ENCODE measurements around the gene KLF12. TPM values are rescaled to one million over a fixed set of nuclear protein-coding genes. Genes with fewer than 3 reads are reported as not detected.

The KLF12 gene
- total and polyA plus RNA-seq, 12 donors = 2.1 to 23.9 (median 19.3) TPM

DNA sequence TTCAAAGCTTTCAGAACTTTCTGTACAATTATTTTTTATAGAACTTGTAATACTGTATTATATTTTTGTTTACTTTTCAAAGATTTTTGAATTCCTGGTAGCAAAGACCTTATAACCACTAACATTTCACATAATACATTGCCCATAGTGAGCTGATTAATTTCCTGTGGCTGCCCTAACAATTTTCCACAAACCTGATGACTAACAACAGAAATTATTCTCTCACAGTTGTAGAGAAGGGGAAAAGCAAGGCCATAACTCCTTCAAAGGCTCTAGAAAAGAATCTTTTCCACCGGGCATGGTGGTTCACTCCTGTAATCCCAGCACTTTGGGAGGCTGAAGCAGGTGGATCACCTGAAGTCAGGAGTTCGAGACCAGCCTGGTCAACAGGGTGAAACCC, 19.1 kb downstream of the KLF12 start:
- H3K36me3 ChIP-seq = peaks cover 0 to 9% (median 0%) of the 10 kb centered on the region in 9 donors
- TF ChIP-seq, protein P1, sequence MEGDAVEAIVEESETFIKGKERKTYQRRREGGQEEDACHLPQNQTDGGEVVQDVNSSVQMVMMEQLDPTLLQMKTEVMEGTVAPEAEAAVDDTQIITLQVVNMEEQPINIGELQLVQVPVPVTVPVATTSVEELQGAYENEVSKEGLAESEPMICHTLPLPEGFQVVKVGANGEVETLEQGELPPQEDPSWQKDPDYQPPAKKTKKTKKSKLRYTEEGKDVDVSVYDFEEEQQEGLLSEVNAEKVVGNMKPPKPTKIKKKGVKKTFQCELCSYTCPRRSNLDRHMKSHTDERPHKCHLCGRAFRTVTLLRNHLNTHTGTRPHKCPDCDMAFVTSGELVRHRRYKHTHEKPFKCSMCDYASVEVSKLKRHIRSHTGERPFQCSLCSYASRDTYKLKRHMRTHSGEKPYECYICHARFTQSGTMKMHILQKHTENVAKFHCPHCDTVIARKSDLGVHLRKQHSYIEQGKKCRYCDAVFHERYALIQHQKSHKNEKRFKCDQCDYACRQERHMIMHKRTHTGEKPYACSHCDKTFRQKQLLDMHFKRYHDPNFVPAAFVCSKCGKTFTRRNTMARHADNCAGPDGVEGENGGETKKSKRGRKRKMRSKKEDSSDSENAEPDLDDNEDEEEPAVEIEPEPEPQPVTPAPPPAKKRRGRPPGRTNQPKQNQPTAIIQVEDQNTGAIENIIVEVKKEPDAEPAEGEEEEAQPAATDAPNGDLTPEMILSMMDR (IDR thresholded peaks at IDR 0.05) = no peak
- DNase-seq (no peak), ATAC-seq (no peak)
- WGBS, 2 donors = 43 to 94% methylated on average over 2 of the region's 2 CpGs
- intact Hi-C loops (cut with DNase I) = no loop called here
- peaks cover 0 to 32% (median 24%) of the 10 kb centered on the region in 11 donors for H3K9me3 ChIP-seq
- no peaks in the 10 kb centered on the region for H3K27me3 ChIP-seq
- H3K27ac ChIP-seq = no peak overlapping the region
- no peak overlapping the region for H3K4me3 ChIP-seq
- peaks cover 0 to 21% (median 6%) of the 10 kb centered on the region in 9 donors for H3K4me1 ChIP-seq

GRCh38 chr13:74114641-74115040, 19.6 kb downstream of the KLF12 start:
- peaks cover 0 to 26% (median 11%) of the 10 kb centered on the region in 9 donors for H3K4me1 ChIP-seq
- peaks cover 0 to 27% (median 19%) of the 10 kb centered on the region in 11 donors for H3K9me3 ChIP-seq
- H3K27me3 ChIP-seq = no peaks in the 10 kb centered on the region
- no peak overlapping the region for H3K27ac ChIP-seq
- no peak overlapping the region for H3K4me3 ChIP-seq
- TF ChIP-seq, protein P1 (IDR thresholded peaks at IDR 0.05) = no peak
- H3K36me3 ChIP-seq = peaks cover 0 to 5% (median 0%) of the 10 kb centered on the region in 9 donors
- intact Hi-C loops (cut with DNase I) = no loop called here
- 92 to 93% methylated on average over 5 of the region's 5 CpGs for WGBS, 2 donors
- no peak for DNase-seq
- ATAC-seq = no peak

DNA sequence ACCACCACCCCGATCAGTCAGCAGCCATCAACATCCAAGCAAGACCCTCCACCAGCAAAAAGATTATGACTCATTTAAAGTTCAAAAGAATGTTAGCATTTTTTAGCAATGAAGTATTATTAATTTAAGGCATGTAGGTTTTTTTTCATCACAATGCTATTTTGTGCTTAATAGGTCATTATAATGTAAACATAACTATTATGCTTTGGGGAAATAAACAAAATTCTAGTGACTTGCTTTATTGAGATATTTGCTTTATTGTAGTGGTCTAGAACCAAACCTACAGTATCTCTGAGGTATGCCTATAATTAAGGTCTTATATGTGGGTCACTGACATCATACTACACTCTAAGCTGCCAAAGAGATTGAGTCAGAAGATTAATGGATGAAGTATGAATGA, 20.0 kb downstream of the KLF12 start:
- DNase-seq (no peak), ATAC-seq (no peak)
- TF ChIP-seq, protein P1 (IDR thresholded peaks at IDR 0.05) = no peak
- Histone ChIP-seq H3K36me3 (peaks cover 0 to 3% (median 0%) of the 10 kb centered on the region in 9 donors), H3K27me3 (no peaks in the 10 kb centered on the region), H3K27ac (no peak overlapping the region), H3K9me3 (peaks cover 0 to 23% (median 15%) of the 10 kb centered on the region in 11 donors), H3K4me1 (peaks cover 0 to 30% (median 16%) of the 10 kb centered on the region in 9 donors), H3K4me3 (no peak overlapping the region)
- WGBS, 2 donors = 96 to 100% methylated on average over 1 of the region's 1 CpG
- intact Hi-C loops (cut with DNase I) = no loop called here

GRCh38 chr13:74111901-74112824, 22.0 kb downstream of the KLF12 start:
- no peak for ATAC-seq
- TF ChIP-seq, protein P1 (IDR thresholded peaks at IDR 0.05) = peak in 1 of 9 donors; percentile 10

More at GRCh38 chr13:74111901-74112824, 22.0 kb downstream of the KLF12 start:
- 57 to 71% methylated on average over 5 of the region's 5 CpGs for WGBS, 2 donors
- peaks cover 0 to 33% (median 16%) of the 10 kb centered on the region in 9 donors for H3K4me1 ChIP-seq
- H3K36me3 ChIP-seq = no peaks in the 10 kb centered on the region
- no peak overlapping the region for H3K4me3 ChIP-seq
- H3K27ac ChIP-seq = no peak overlapping the region
- intact Hi-C loops (cut with DNase I) = no loop called here
- DNase-seq = no peak
- no peaks in the 10 kb centered on the region for H3K27me3 ChIP-seq
- peaks cover 0 to 4% (median 0%) of the 10 kb centered on the region in 11 donors for H3K9me3 ChIP-seq
